T-helper 17 cell (primary cell): ENCODE results near the gene NHSL2. TPM values are rescaled to one million over a fixed set of nuclear protein-coding genes. Genes with fewer than 3 reads are reported as not detected.

ENCODE experiments used
- ATAC-seq: fragments of 150-1000 bp; cut with Tn5 transposase; 2 replicates; pipeline ENCODE4 v1.10.0; 2021; ENCODE audit warnings: mild to moderate bottlenecking, moderate library complexity
- DNase-seq, 3 donors: peaks; one replicate each; pipeline versions ENCODE4 v3.0.0 to v3.0.0-alpha.2; 2020 to 2021
- H3K9me3 ChIP-seq: one replicate; pipeline ENCODE4 v1.7.0; 2013; ENCODE audit warnings: low read length, mild to moderate bottlenecking; ENCODE audit not compliant: control insufficient read depth, poor library complexity, severe bottlenecking
- H3K27ac Mint-ChIP-seq: one replicate; pipeline ENCODE4 v1.8.0; 2022; ENCODE audit warnings: mild to moderate bottlenecking, moderate library complexity, mixed read lengths
- H3K27me3 Mint-ChIP-seq: one replicate; pipeline ENCODE4 v1.8.0; 2022; ENCODE audit warnings: mixed read lengths
- H3K36me3 Mint-ChIP-seq: one replicate; pipeline ENCODE4 v1.8.0; 2022; ENCODE audit warnings: low read depth, mixed read lengths
- H3K4me1 Mint-ChIP-seq: one replicate; pipeline ENCODE4 v1.8.0; 2022; ENCODE audit warnings: mild to moderate bottlenecking, mixed read lengths
- H3K4me3 Mint-ChIP-seq: one replicate; pipeline ENCODE4 v1.8.0; 2022; ENCODE audit warnings: mild to moderate bottlenecking, moderate library complexity, mixed read lengths
- total RNA-seq, 4 donors: library from RNA in 2 of 4; stranded (reverse) in 2 of 4; gene quantifications; one replicate each; pipeline ENCODE4 v1.2.3 and lab custom pipeline; 2022 to 2026

Gene NHSL2
- total RNA-seq, 2 donors from 2014 or later, result 10.0 to 20.3 TPM

- peaks cover 6% of the 10 kb centered on the region for H3K4me1 Mint-ChIP-seq
- no peaks in the 10 kb centered on the region for H3K27me3 Mint-ChIP-seq
- ATAC-seq (no peak), DNase-seq (no peak)
- H3K27ac Mint-ChIP-seq, result no peak overlapping the region
- H3K4me3 Mint-ChIP-seq, result no peak overlapping the region
- H3K9me3 ChIP-seq, result no peaks in the 10 kb centered on the region
- no peaks in the 10 kb centered on the region for H3K36me3 Mint-ChIP-seq
Measured at GRCh38 chrX:71999535-71999934, 88.9 kb downstream of the NHSL2 start.

GRCh38 chrX:72001471-72001870 is 90.8 kb downstream of the NHSL2 start:
- peaks cover 3% of the 10 kb centered on the region for H3K4me1 Mint-ChIP-seq
- H3K9me3 ChIP-seq, result no peaks in the 10 kb centered on the region
- H3K36me3 Mint-ChIP-seq, result no peaks in the 10 kb centered on the region
- H3K27me3 Mint-ChIP-seq, result no peaks in the 10 kb centered on the region
- DNase-seq (no peak), ATAC-seq (no peak)
- no peak overlapping the region for H3K4me3 Mint-ChIP-seq
- no peak overlapping the region for H3K27ac Mint-ChIP-seq

- H3K27ac Mint-ChIP-seq, result no peak overlapping the region
- H3K9me3 ChIP-seq, result no peaks in the 10 kb centered on the region
- peaks cover 3% of the 10 kb centered on the region for H3K4me1 Mint-ChIP-seq
- no peaks in the 10 kb centered on the region for H3K36me3 Mint-ChIP-seq
- DNase-seq, result no peak
- no peak overlapping the region for H3K4me3 Mint-ChIP-seq
- peaks cover 4% of the 10 kb centered on the region for H3K27me3 Mint-ChIP-seq
- ATAC-seq, result no peak
Measured at GRCh38 chrX:72001906-72002305, 91.3 kb downstream of the NHSL2 start.

GRCh38 chrX:72002875-72003274 is 92.2 kb downstream of the NHSL2 start:
- peaks cover 5% of the 10 kb centered on the region for H3K27me3 Mint-ChIP-seq
- ATAC-seq (no peak), DNase-seq (no peak)
- H3K4me3 Mint-ChIP-seq, result no peak overlapping the region
- no peak overlapping the region for H3K27ac Mint-ChIP-seq
- no peaks in the 10 kb centered on the region for H3K9me3 ChIP-seq
- no peaks in the 10 kb centered on the region for H3K36me3 Mint-ChIP-seq
- peaks cover 3% of the 10 kb centered on the region for H3K4me1 Mint-ChIP-seq

GRCh38 chrX:72003811-72004750 is 93.4 kb downstream of the NHSL2 start:
- Mint-ChIP-seq H3K27ac (no peak overlapping the region), H3K4me3 (peak overlapping the region; percentile 19), H3K27me3 (peaks cover 10% of the 10 kb centered on the region), H3K36me3 (no peaks in the 10 kb centered on the region), H3K4me1 (peaks cover 2% of the 10 kb centered on the region)
- DNase-seq (no peak), ATAC-seq (no peak)
- H3K9me3 ChIP-seq, result no peaks in the 10 kb centered on the region

GRCh38 chrX:72005046-72005445 is 94.4 kb downstream of the NHSL2 start:
- peaks cover 10% of the 10 kb centered on the region for H3K27me3 Mint-ChIP-seq
- DNase-seq, result no peak
- H3K27ac Mint-ChIP-seq, result no peak overlapping the region
- H3K9me3 ChIP-seq, result no peaks in the 10 kb centered on the region
- no peaks in the 10 kb centered on the region for H3K36me3 Mint-ChIP-seq
- ATAC-seq, result no peak
- no peak overlapping the region for H3K4me3 Mint-ChIP-seq
- peaks cover 2% of the 10 kb centered on the region for H3K4me1 Mint-ChIP-seq

GRCh38 chrX:72006461-72006860 is 95.8 kb downstream of the NHSL2 start:
- Mint-ChIP-seq H3K4me1 (peaks cover 2% of the 10 kb centered on the region), H3K27me3 (peaks cover 10% of the 10 kb centered on the region), H3K4me3 (no peak overlapping the region), H3K36me3 (no peaks in the 10 kb centered on the region), H3K27ac (no peak overlapping the region)
- ATAC-seq (no peak), DNase-seq (no peak)
- no peaks in the 10 kb centered on the region for H3K9me3 ChIP-seq

- Mint-ChIP-seq H3K27ac (no peak overlapping the region), H3K36me3 (no peaks in the 10 kb centered on the region), H3K27me3 (peaks cover 10% of the 10 kb centered on the region), H3K4me3 (no peak overlapping the region), H3K4me1 (peaks cover 2% of the 10 kb centered on the region)
- no peak for DNase-seq
- no peaks in the 10 kb centered on the region for H3K9me3 ChIP-seq
- no peak for ATAC-seq
Measured at GRCh38 chrX:72009731-72010130, 99.1 kb downstream of the NHSL2 start.

GRCh38 chrX:72011734-72012133 is 101.1 kb downstream of the NHSL2 start:
- Mint-ChIP-seq H3K27ac (no peak overlapping the region), H3K4me1 (peaks cover 2% of the 10 kb centered on the region), H3K36me3 (no peaks in the 10 kb centered on the region), H3K4me3 (no peak overlapping the region), H3K27me3 (peaks cover 8% of the 10 kb centered on the region)
- DNase-seq, result no peak
- no peak for ATAC-seq
- H3K9me3 ChIP-seq, result no peaks in the 10 kb centered on the region

GRCh38 chrX:72015383-72015782 is 104.7 kb downstream of the NHSL2 start:
- no peak overlapping the region for H3K27ac Mint-ChIP-seq
- DNase-seq (no peak), ATAC-seq (no peak)
- no peaks in the 10 kb centered on the region for H3K36me3 Mint-ChIP-seq
- H3K4me3 Mint-ChIP-seq, result no peak overlapping the region
- no peaks in the 10 kb centered on the region for H3K9me3 ChIP-seq
- no peaks in the 10 kb centered on the region for H3K4me1 Mint-ChIP-seq
- no peaks in the 10 kb centered on the region for H3K27me3 Mint-ChIP-seq

GRCh38 chrX:72016881-72017783 is 106.5 kb downstream of the NHSL2 start:
- no peaks in the 10 kb centered on the region for H3K36me3 Mint-ChIP-seq
- no peak overlapping the region for H3K4me3 Mint-ChIP-seq
- H3K27me3 Mint-ChIP-seq, result no peaks in the 10 kb centered on the region
- no peaks in the 10 kb centered on the region for H3K9me3 ChIP-seq
- DNase-seq (no peak), ATAC-seq (no peak)
- peaks cover 12% of the 10 kb centered on the region for H3K4me1 Mint-ChIP-seq
- H3K27ac Mint-ChIP-seq, result no peak overlapping the region

GRCh38 chrX:72018277-72019112 is 107.8 kb downstream of the NHSL2 start:
- peak; percentile 94 for ATAC-seq
- no peaks in the 10 kb centered on the region for H3K9me3 ChIP-seq
- Mint-ChIP-seq H3K36me3 (no peaks in the 10 kb centered on the region), H3K27ac (no peak overlapping the region), H3K27me3 (no peaks in the 10 kb centered on the region), H3K4me1 (peaks cover 14% of the 10 kb centered on the region), H3K4me3 (no peak overlapping the region)
- peak; percentile 77 to 82 (median 80) for DNase-seq

- Mint-ChIP-seq H3K4me3 (no peak overlapping the region), H3K36me3 (no peaks in the 10 kb centered on the region), H3K27ac (no peak overlapping the region), H3K4me1 (peaks cover 14% of the 10 kb centered on the region), H3K27me3 (no peaks in the 10 kb centered on the region)
- no peaks in the 10 kb centered on the region for H3K9me3 ChIP-seq
- ATAC-seq (no peak), DNase-seq (no peak)
Measured at GRCh38 chrX:72019487-72019886, 108.8 kb downstream of the NHSL2 start.
